Activated gamma-delta T cell treated with Interleukin-2 at 50 U/mL for 16 hours (primary cell): ENCODE results near the gene SERPINA5.
A peak's percentile ranks its signal among the peaks of the same experiment; 100 is the strongest.

Source experiments
- DNase-seq: peaks from one replicate; pipeline ENCODE4 v3.0.0-alpha.2; 2020

Gene SERPINA5, protein sequence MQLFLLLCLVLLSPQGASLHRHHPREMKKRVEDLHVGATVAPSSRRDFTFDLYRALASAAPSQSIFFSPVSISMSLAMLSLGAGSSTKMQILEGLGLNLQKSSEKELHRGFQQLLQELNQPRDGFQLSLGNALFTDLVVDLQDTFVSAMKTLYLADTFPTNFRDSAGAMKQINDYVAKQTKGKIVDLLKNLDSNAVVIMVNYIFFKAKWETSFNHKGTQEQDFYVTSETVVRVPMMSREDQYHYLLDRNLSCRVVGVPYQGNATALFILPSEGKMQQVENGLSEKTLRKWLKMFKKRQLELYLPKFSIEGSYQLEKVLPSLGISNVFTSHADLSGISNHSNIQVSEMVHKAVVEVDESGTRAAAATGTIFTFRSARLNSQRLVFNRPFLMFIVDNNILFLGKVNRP

GRCh38 chr14:94581127-94581999 is at the start of gene SERPINA5:
Gene SERPINA5 (plus strand): TSS chr14:94581426. CDS start chr14:94587363, 5,937 bp downstream.
- DNase-seq = no peak

DNA sequence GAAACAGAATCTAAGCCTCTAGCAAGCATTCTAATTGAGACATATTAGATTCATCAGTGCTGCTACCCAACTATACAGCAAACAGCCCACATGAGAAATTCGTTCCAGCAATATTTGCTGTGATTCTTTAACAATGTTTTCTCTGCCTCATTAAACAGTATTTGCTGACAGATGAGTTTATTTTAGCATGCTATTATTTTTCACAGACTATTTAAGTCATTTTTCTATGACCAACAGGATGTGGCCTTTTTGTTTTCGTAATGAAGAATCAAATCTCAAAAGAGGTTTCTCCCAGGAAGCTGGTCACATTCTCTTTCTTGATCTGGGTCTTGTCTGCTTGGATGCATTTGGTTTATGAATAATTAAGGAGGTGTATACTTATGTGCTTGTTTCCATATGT is 48.8 kb upstream of the SERPINA5 start:
- DNase-seq = no peak

- DNase-seq = no peak
Observed at GRCh38 chr14:94535506-94535905, 45.7 kb upstream of the SERPINA5 start.

- DNase-seq = no peak
Observed at GRCh38 chr14:94536836-94537235, 44.4 kb upstream of the SERPINA5 start.

GRCh38 chr14:94538070-94538740 is 43.0 kb upstream of the SERPINA5 start:
- DNase-seq = no peak

GRCh38 chr14:94539181-94539580 is 42.0 kb upstream of the SERPINA5 start:
- DNase-seq = no peak

- no peak for DNase-seq
Observed at GRCh38 chr14:94540031-94540794, 41.0 kb upstream of the SERPINA5 start.

GRCh38 chr14:94541234-94541975 is 39.8 kb upstream of the SERPINA5 start:
- no peak for DNase-seq

DNA sequence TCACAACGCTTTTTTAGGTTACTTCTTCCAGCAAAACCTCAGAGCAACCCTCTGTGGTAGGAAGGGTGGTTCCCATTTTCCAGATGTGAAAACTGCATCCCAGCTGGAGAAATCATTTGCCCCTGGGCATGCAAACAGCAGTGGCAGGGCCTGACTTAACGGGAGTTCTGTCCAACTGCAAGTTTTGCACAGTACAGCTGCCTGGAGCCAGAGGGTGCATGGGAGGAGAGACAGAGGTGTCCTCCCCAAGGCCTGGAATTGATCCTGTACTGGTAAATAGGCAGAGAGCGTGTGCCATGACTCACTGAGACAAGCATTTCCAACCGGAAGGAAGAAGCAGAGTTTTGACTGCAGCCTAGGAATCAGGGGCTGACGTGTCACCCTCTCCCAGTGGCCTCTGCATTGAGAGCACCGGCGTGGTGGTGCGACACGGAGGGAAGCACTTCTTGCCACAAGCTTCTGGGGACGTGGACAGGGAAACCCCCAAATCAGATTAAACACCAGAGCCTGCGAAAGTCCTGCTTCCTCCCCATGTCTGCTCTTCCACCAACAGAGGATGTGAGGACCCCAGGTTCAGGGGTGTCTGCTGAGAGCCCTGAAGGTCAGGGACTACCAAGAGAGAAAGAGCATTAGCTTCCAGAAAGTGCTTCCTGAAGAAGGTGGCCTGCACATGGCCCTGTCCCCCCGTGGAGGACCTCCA is 39.0 kb upstream of the SERPINA5 start:
- DNase-seq = no peak

GRCh38 chr14:94542811-94543440 is 38.3 kb upstream of the SERPINA5 start:
- no peak for DNase-seq

DNA sequence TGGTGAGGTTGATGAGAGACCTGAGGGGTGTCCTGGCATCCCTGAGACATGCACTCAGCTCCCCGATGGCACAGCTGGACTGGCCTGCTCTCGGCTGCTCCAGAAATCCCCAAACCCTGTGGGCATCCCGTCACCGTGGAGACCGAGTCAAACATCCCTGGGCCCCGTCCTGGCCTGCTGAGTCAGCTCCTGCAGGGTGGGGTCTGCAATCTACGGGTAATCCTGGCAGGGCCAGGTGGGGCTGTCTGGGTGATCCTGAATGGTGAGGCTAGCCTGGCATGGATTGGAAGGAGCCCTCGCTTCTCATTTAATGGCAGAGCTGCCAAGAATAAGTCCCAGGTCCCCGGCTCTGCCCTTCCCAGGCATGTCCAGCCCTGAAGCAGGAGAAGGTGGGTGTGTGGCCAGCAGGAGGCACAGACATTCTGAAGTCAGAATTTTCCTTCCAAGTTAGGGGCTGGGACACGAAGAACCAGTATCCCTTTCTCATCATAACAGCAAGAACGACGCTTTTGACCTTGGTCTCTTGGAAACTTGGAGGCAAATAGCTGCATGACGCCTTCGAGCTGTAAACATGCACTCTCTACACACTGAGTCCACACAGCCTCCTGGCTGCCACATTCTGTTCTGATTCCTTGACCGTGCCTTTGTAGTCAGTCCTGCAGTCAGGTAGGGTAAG is 37.6 kb upstream of the SERPINA5 start:
- no peak for DNase-seq

DNA sequence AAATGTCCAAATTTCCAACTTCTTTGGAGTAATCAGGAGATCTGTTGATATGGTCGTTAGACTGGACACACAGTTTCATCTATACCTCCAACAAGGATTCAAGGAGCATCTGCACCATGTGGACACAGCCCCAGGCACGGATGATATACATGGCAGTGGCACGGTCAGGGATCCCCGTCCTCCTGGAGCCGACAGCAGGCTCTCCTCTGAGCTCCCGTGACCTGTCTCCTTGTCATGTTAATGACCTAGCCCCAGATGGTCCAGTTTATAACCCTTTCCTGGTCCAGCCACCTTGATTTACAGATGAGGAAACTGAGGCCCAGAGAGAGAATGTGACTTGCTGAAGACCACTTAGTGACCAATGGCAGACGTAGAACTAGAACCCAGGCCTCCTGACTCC is 36.5 kb upstream of the SERPINA5 start:
- DNase-seq = no peak

- DNase-seq = no peak
Observed at GRCh38 chr14:94545131-94545841, 35.9 kb upstream of the SERPINA5 start.

DNA sequence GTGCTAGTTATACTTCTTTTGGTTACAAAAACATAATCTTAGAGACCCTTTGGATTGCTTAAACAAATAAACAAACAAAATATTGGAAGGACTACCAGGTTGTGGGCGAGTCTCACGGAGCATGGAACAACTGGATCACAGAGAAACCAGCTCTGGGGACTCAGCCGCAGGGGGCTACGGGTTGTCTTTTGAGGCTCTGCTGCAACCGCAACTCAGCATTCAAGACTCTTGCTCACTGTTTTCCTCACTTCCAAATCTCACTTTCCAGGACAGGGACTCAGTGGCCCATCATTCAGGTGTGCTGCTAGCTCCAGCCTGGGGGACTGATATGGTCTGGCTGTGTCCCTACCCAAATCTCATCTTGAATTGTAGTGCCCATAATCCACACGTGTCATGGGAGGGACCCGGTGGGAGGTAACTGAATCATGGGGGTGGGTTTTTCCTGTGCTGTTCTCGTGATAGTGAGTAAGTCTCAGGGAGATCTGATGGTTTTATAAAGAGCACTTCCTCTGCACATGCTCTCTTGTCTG is 34.0 kb upstream of the SERPINA5 start:
- no peak for DNase-seq

DNA sequence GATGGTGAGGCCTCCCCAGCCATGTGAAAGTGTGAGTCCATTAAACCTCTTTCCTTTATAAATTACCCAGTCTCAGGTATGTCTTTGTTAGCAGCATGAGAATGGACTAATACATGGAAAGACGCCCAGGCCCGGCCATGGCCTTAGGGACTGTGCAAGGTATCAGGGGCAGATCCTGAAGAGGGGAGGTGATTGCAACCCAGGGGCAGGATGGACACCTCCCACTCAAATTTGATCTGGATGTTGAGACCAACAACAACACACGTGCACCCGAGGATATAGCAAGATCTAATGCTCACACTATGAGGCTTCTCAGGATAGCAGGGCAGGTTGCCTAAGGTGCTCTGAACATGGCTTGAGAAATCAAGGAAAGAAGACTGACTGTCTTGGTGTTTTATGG is 33.5 kb upstream of the SERPINA5 start:
- no peak for DNase-seq

DNA sequence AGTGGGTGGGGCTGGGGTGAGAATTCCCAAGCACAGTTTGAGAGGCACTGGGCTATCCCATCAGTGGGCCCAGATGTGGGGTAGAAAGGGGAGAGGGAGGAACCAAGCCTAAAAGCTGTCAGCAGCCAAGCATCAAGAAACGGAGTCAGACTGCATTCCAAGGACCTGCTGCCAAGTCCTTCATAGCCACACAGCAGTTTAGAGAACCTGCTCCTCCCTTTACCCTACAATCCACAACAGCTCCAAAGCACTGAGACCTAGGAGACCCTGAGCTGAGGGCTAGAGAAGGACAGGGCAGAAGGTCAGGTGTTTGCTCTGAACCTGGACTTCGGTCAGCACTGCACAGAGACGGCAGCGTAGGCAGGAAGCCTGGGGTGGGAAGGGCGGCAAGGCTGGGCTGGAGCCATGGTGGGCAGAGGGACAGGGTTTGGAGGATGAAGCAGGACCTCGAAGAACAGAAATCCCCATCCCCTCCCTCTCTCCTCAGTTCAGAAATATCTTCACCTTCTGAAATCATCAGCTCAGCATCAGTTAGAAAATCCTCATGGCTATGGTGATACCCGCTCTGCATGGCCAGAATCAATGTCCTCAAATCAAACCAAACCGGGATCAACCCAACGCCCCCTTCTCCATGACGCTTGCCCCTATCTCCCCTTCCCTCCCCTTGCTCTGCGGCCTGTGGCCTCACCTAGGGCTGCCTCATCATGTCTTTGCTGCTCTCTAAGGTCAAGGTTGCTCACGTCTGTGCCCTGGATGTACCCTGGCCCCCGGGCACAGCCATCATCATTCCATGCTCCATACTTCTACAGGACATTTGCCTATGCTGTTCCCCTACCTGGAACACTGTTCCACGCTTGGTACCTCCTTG is 32.9 kb upstream of the SERPINA5 start:
- DNase-seq = no peak

- peak; percentile 36 for DNase-seq
Observed at GRCh38 chr14:94548999-94549985, 31.9 kb upstream of the SERPINA5 start.
